K562 (cell line): ENCODE results near the gene PDE11A. TPM values are rescaled to one million over a fixed set of nuclear protein-coding genes. Genes with fewer than 3 reads are reported as not detected.

Experiments used
- ADNP ChIP-seq: fragments of 200-800 bp; sonication (Bioruptor generic); IDR thresholded peaks from 2 replicates; pipeline ENCODE4 v1.6.1; 2016; ENCODE audit warnings: missing genetic modification characterization, missing compliant biosample characterization
- CBFA2T2 ChIP-seq: fragments of 450-650 bp; conservative IDR thresholded peaks from 2 replicates; pipeline ENCODE4 v1.6.1; 2017; ENCODE audit warnings: mild to moderate bottlenecking
- CTBP1 ChIP-seq: fragments of 450-650 bp; IDR thresholded peaks from 2 replicates; pipeline ENCODE4 v1.6.1; 2016; ENCODE audit warnings: borderline replicate concordance
- FOS ChIP-seq: IDR thresholded peaks from 3 replicates; pipeline ENCODE4 v1.6.1; 2011; ENCODE audit not compliant: insufficient read length; ENCODE audit errors: extremely low read depth
- ID3 ChIP-seq, 2 experiments: fragments of 250-450 bp in 1 of 2; fragments of 450-650 bp in 1 of 2; sonication (Bioruptor Pico) in 1 of 2; IDR thresholded peaks; 2 replicates each; pipeline versions ENCODE4 v1.6.1 to v1.8.0; 2016 to 2021; ENCODE audit warnings: mild to moderate bottlenecking in 2 of 2, moderate library complexity in 2 of 2, missing compliant biosample characterization in 1 of 2, missing genetic modification characterization in 1 of 2
- MED1 ChIP-seq: sonication (generic); formaldehyde crosslinking; IDR thresholded peaks from 2 replicates; pipeline ENCODE4 v1.8.1; 2023; ENCODE audit warnings: missing genetic modification reagents, borderline replicate concordance
- MTA1 ChIP-seq: fragments of 450-650 bp; IDR thresholded peaks from 2 replicates; pipeline ENCODE4 v1.6.1; 2017; ENCODE audit warnings: borderline replicate concordance
- NCOA4 ChIP-seq: fragments of 450-650 bp; IDR thresholded peaks from 2 replicates; pipeline ENCODE4 v1.6.1; 2018; ENCODE audit warnings: mild to moderate bottlenecking; ENCODE audit not compliant: partially characterized antibody
- NR2C1 ChIP-seq, 2 experiments: fragments of 450-650 bp; IDR thresholded peaks; 2 replicates each; pipeline ENCODE4 v1.6.1; 2017; ENCODE audit warnings: mild to moderate bottlenecking in 2 of 2, antibody characterized with exemption in 1 of 2, inconsistent platforms in 1 of 2, missing compliant biosample characterization in 1 of 2, missing genetic modification characterization in 1 of 2
- PRDM10 ChIP-seq: fragments of 450-650 bp; IDR thresholded peaks from 2 replicates; pipeline ENCODE4 v1.6.1; 2018; ENCODE audit not compliant: partially characterized antibody
- RREB1 ChIP-seq: fragments of 250-450 bp; sonication (Bioruptor Pico); IDR thresholded peaks from 2 replicates; pipeline ENCODE4 v1.4.0; 2020
- SMARCA4 ChIP-seq: fragments of 450-650 bp; IDR thresholded peaks from 2 replicates; pipeline ENCODE4 v1.6.1; 2016
- TAL1 ChIP-seq: fragments of 450-650 bp; IDR thresholded peaks from 2 replicates; pipeline ENCODE4 v1.6.1; 2016; ENCODE audit warnings: mild to moderate bottlenecking
- polyA plus RNA-seq, 8 experiments: library from polyadenylated mRNA; depleted of rRNA in 4 of 8; stranded (reverse) in 5 of 8; unstranded in 3 of 8; fragments of >200 nt; fragmentation: Nextera tagmentation in 2 of 8; fragmentation: Illumina TruSeq in 1 of 8; extraction: Ambion mirVana in 2 of 8; extraction: Trizol in 1 of 8; gene quantifications; 2 replicates each; pipeline versions ENCODE4 v1.2.1 to v1.2.3, GENCODE V29; 2011 to 2014; ENCODE audit warnings: inconsistent platforms in 1 of 8, missing spikeins in 1 of 8
- total RNA-seq, 7 experiments: library from RNA; depleted of rRNA in 6 of 7; stranded (reverse); fragments of >200 nt in 6 of 7; fragmentation: Illumina TruSeq in 2 of 7; extraction: Trizol in 2 of 7; gene quantifications; 2 replicates each; pipeline versions ENCODE4 v1.2.1 to v1.2.3, GENCODE V29; 2011 to 2021; ENCODE audit warnings: low replicate concordance in 1 of 7

PDE11A gene
- total and polyA plus RNA-seq, 9 of the 15 experiments (the other 6 are each of a cell fraction or from before 2014, with no cell fraction given): 3.2 to 22.1 (median 5.7) TPM

DNA sequence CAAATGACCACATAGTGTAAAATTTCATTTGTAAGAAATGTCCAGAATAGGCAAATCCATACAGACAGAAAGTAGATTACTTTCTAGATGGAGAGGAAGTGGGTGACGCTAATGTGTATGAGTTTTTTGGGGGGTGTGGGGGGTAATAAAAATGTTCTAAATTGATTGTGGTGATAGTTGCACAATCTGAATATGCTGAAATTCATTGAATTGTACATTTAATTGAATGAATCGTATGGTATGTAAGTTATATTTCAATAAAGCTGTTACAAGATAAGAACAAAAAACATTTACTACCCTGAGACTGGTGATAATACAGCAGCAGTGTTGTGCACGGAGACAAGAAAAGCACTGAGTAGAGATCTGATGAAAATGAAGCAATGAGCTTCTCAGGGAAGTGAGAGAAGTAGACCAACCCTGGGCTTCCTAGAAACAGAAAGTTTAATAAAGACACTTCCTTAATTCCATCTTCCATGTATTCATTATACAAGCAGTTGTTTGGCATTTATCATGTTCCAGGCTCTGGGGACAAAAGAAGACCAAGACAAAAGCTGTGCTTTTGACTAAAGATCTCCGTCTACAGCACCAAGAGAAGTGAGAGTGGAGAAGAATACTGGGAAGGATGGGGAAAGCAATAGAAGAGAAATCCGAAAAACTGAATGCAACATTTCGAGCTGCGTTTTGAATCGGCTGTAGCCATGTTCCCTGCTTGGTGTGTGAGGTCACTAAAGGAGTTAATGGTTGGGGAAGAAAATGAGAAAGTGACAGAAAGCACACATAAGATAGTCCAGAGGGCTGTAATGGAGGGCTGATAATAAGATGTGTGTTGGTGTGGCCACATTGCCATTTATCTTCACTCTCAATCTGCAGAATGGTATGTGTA is 1.8 kb upstream of the PDE11A start (continued):
- TF ChIP-seq PRDM10 (peak; percentile 98), ID3 (CRISPR knock-in tag; IDR thresholded peaks at IDR 0.05) (no peak), ID3 (tag; IDR thresholded peaks at IDR 0.05) (no peak), NR2C1 (IDR thresholded peaks at IDR 0.05) (no peak), NR2C1 (tag; IDR thresholded peaks at IDR 0.05) (0 out of 2 replicates have a peak, but pooled peaks have one; percentile 10), CTBP1 (peak; percentile 69; the same call in 1 of the 2 replicates), SMARCA4 (peak; percentile 95), ADNP (tag) (peak; percentile 44; the same call in 1 of the 2 replicates), CBFA2T2 (peak; percentile 81), NCOA4 (no peak), FOS (peak; percentile 59), RREB1 (CRISPR knock-in tag) (no peak), MTA1 (peak; percentile 53; the same call in 1 of the 2 replicates), MED1 (no peak), TAL1 (peak; percentile 78)
